Testis (tissue), 2 donors: Measurements from ENCODE around the gene CSF2RB.

ENCODE experiments used
- CTCF ChIP-seq, 3 experiments: fragments of 450-650 bp in 2 of 3; fragments of 200-600 bp in 1 of 3; sonication (generic) in 1 of 3; IDR thresholded peaks; one replicate each; pipeline ENCODE4 v1.5.1; 2016 to 2019; ENCODE audit warnings: antibody characterized with exemption in 3 of 3, mild to moderate bottlenecking in 2 of 3, moderate library complexity in 1 of 3
- POLR2A ChIP-seq: fragments of 450-650 bp; IDR thresholded peaks from one replicate; pipeline ENCODE4 v1.6.1; 2017; ENCODE audit warnings: antibody characterized with exemption, mild to moderate bottlenecking, moderate library complexity

GRCh38 chr22:36937319-36938027 lies 24.0 kb downstream of the CSF2RB start:
- TF ChIP-seq CTCF (IDR thresholded peaks at IDR 0.05) (no peak), POLR2A (no peak)
